Activated CD8-positive, alpha-beta T cell treated with anti-CD3 and anti-CD28 coated beads, Interleukin-2, amount 10 ng/mL, durations not matched to agents 7 days and 5 days (primary cell): ENCODE data around the gene QSOX1. TPM values are rescaled to one million over a fixed set of nuclear protein-coding genes. Genes with fewer than 3 reads are reported as not detected.
"Not testable (repeated sequence)": the region's sequence is repeated elsewhere in the genome, so short reads cannot be mapped to it uniquely, and the experiment has no call there.

ENCODE experiments used
- ATAC-seq: fragments of 150-1000 bp; cut with Tn5 transposase; one replicate; pipeline ENCODE4 v1.10.0; 2021; ENCODE audit warnings: moderate library complexity
- CTCF ChIA-PET: fragments of 350-600 bp; sonication (Branson Sonifier 250); formaldehyde crosslinking; loops from one replicate; lab custom pipeline; 2021; ENCODE audit warnings: antibody characterized with exemption; lab: Charles Lee
- POLR2A ChIA-PET: fragments of 350-600 bp; sonication (Branson Sonifier 250); formaldehyde crosslinking; loops from one replicate; lab custom pipeline; 2021; ENCODE audit warnings: antibody characterized with exemption; lab: Charles Lee
- DNase-seq: peaks from one replicate; pipeline ENCODE4 v3.0.0-alpha.2; 2020
- H3K27ac Mint-ChIP-seq: one replicate; pipeline ENCODE4 v1.8.0; 2021; ENCODE audit warnings: mild to moderate bottlenecking, mixed read lengths
- H3K27me3 Mint-ChIP-seq: one replicate; pipeline ENCODE4 v1.8.0; 2021; ENCODE audit warnings: low read depth, mixed read lengths
- H3K36me3 Mint-ChIP-seq: one replicate; pipeline ENCODE4 v1.8.0; 2021; ENCODE audit warnings: low read depth, mixed read lengths
- H3K4me1 Mint-ChIP-seq: one replicate; pipeline ENCODE4 v1.8.0; 2021; ENCODE audit warnings: low read depth, mixed read lengths
- H3K4me3 Mint-ChIP-seq: one replicate; pipeline ENCODE4 v1.8.0; 2021; ENCODE audit warnings: mild to moderate bottlenecking, mixed read lengths
- H3K9me3 Mint-ChIP-seq: one replicate; pipeline ENCODE4 v1.8.0; 2022; ENCODE audit warnings: mixed read lengths; ENCODE audit not compliant: insufficient read depth
- total RNA-seq, 2 experiments: library from RNA; stranded (reverse); gene quantifications; one replicate each; pipeline ENCODE4 v1.2.3, GENCODE V29; 2021

QSOX1 gene
- total RNA-seq, 2 experiments from 2014 or later, result 23.9 to 25.2 TPM

DNA sequence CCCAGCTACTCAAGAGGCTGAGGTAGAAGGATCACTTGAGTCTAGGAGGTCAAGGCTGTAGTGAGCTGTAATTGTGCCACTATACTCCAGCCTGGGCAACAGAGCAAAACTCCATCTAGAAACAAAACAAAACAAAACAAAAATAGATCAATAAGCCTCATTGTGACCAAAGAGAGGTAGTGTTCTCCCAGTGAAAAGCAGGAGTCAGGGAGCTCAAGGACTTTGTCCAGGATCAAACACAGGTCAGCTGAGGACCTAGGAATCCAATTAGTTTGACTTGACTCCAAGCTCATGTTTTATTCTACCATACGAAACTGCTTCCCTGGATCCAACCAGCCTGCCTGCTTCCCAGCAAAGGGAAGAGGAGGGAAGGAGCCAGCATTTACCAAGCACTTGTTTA lies 21.5 kb upstream of the QSOX1 start:
- ATAC-seq (no peak), DNase-seq (no peak)
- ChIA-PET POLR2A (no interaction called here), CTCF (no interaction called here)
- Mint-ChIP-seq H3K9me3 (no peaks in the 10 kb centered on the region), H3K27me3 (peaks cover 25% of the 10 kb centered on the region), H3K4me1 (peaks cover 7% of the 10 kb centered on the region), H3K4me3 (no peak overlapping the region), H3K27ac (no peak overlapping the region), H3K36me3 (no peaks in the 10 kb centered on the region)

DNA sequence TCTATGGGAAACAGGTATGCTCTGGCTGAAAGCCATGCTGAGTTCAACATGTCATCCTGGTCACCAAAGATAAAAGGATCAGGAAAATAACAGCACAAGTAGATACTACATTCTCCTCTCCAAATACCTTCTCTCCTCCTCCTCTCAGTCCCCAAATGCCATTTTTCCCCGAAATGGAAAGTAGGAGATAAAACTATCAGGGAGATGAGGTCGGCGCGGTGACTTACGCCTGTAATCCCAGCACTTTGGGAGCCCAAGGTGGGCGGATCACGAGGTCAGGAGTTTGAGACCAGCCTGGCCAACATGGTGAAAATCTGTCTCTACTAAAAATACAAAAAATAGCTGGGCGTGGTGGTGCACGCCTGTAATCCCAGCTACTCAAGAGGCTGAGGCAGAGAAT lies 21.0 kb upstream of the QSOX1 start:
- H3K27ac Mint-ChIP-seq, H3K4me1 Mint-ChIP-seq, CTCF ChIA-PET, DNase-seq, H3K9me3 Mint-ChIP-seq, POLR2A ChIA-PET, H3K4me3 Mint-ChIP-seq, ATAC-seq, H3K36me3 Mint-ChIP-seq: not testable (repeated sequence)
- peaks cover 27% of the 10 kb centered on the region for H3K27me3 Mint-ChIP-seq

DNA sequence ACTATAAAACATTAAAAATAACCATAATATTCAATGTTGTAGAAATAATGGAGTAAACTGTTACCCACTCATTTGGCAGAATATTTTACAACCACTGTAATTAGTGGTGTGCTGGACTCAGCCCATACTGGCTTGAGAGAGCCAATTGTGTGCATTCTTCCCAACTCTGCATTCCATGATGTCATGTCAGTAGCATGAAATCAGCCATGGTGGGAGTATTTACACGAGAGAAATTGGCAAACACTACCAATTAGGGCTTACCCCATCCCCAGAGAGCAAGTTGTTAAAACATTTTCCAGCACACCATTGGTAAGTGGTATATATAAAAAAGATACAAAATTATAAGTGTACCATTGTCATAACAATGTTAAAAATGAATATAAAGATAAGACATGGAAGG lies 19.1 kb upstream of the QSOX1 start:
- Mint-ChIP-seq H3K9me3 (no peaks in the 10 kb centered on the region), H3K36me3 (no peaks in the 10 kb centered on the region), H3K27ac (no peak overlapping the region), H3K4me3 (no peak overlapping the region), H3K27me3 (peaks cover 27% of the 10 kb centered on the region), H3K4me1 (peaks cover 7% of the 10 kb centered on the region)
- POLR2A ChIA-PET, result no interaction called here
- CTCF ChIA-PET, result interaction anchor here (1.2 kb wide), 1 partner anchor 43 kb away, joined by 4 read pairs; no protein-coding TSS in a partner anchor
- ATAC-seq (no peak), DNase-seq (no peak)

DNA sequence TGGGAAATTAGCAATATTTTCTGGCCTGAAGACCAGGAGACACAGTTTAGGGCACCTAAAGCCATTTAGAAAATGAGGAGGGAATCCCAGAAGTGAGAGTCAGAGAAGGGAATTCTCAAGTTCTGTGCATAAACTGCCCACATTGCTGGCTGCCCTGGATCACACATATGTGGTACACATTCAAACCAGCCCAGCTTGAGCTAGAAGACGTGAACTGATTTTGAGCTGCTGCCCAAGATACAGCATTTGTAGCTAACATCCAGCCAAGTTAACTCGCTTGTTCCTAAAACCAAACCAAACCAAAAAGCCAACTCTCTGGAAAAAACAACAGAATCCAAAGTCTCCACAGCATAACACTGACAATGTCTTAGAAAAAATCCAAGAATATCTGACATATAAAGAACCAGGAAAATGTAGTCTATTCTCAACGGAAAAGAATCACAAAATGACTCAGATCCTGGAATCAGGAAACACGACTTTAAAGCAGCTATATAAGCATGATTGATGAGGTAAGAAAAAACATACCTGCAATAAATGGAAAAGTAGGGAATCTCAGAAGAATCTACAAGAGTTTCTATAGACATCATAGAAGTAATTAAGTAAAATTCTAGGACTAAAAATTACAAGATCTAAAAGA lies 18.2 kb upstream of the QSOX1 start:
- Mint-ChIP-seq H3K27ac (no peak overlapping the region), H3K36me3 (no peaks in the 10 kb centered on the region), H3K4me1 (peaks cover 5% of the 10 kb centered on the region), H3K27me3 (peaks cover 29% of the 10 kb centered on the region), H3K9me3 (no peaks in the 10 kb centered on the region), H3K4me3 (no peak overlapping the region)
- POLR2A ChIA-PET, result no interaction called here
- CTCF ChIA-PET, result interaction anchor here (1.2 to 1.5 kb wide), 2 partner anchors 42 to 43 kb away, joined by 3 to 4 read pairs; no protein-coding TSS in a partner anchor
- DNase-seq (no peak), ATAC-seq (no peak)

DNA sequence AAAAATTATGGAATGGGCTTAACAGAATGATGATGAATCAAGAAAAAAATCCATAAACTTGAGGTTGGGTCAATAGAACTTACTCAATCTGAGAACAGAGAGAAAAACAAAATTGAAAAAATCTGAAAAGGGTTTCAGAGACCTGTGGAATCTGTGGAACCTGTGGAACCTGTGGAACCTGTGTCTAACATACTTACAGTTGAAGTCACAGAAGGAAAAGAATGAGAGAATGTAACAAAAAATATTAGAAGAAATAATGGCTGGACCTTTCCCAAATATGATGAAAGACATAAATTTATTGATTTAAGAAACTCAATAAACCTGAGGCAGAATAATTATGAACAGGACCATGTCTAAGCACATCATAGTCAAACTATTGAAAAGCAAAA lies 17.7 kb upstream of the QSOX1 start:
- Mint-ChIP-seq H3K4me1 (no peaks in the 10 kb centered on the region), H3K27ac (no peak overlapping the region), H3K27me3 (peaks cover 26% of the 10 kb centered on the region), H3K36me3 (no peaks in the 10 kb centered on the region), H3K9me3 (no peaks in the 10 kb centered on the region), H3K4me3 (no peak overlapping the region)
- ChIA-PET CTCF (interaction anchor here (1.5 kb wide), 1 partner anchor 42 kb away, joined by 3 read pairs; no protein-coding TSS in a partner anchor), POLR2A (no interaction called here)
- ATAC-seq (no peak), DNase-seq (no peak)

DNA sequence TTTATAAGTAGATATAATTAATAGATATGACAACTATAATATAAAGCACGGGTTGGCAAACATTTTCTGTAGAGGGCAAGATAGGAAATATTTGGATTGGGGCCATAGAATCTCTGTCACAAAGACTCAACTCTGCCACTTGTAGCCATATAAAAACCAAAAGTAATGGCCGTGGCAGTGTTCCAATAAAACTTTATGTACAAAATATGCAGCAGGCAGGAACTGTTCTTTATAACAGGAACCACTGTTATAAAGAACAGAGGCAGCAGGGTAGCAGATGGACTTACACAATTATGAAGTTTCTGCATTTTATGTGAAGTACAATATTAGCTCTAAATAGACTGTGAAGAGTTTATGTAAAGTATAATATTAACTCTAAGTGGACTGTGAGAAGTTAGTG lies 16.9 kb upstream of the QSOX1 start:
- ChIA-PET CTCF (interaction anchor here (1.5 kb wide), 1 partner anchor 42 kb away, joined by 3 read pairs; no protein-coding TSS in a partner anchor), POLR2A (interaction anchor here (1.0 kb wide), 1 partner anchor 16 kb away, joined by 3 read pairs; the partner anchor contains the start of gene QSOX1)
- no peak for ATAC-seq
- H3K4me3 Mint-ChIP-seq, result no peak overlapping the region
- no peaks in the 10 kb centered on the region for H3K36me3 Mint-ChIP-seq
- H3K9me3 Mint-ChIP-seq, result no peaks in the 10 kb centered on the region
- H3K4me1 Mint-ChIP-seq, result no peaks in the 10 kb centered on the region
- no peak for DNase-seq
- H3K27ac Mint-ChIP-seq, result no peak overlapping the region
- peaks cover 32% of the 10 kb centered on the region for H3K27me3 Mint-ChIP-seq

DNA sequence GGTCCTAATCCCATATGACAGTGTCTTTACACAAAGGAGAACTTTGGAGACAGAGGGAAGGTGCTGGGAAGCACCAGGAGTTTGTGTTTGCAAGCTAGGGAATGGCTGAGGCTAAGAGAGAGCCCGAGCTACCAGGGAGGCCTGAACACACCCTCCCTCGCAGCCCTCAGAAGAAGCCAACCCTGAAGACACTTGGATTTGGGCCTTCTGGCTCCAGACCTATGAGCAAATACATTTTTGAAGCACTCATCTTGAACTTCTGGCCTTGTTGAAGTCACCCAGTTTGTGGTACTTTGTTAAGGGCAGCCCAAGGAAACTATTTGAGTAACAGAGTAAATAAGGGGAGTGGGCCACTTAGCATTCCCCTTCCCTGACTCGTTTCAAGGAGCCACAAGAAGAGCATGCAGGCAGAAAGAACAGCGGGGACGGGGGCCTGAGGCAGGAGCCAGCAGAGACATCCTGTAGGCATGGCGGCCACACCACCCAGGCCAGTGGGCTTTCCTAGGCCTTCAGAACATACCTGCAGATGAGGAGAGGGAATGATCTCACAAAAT lies 13.2 kb upstream of the QSOX1 start:
- ChIA-PET POLR2A (no interaction called here), CTCF (no interaction called here)
- ATAC-seq, result no peak
- H3K27me3 Mint-ChIP-seq, result peaks cover 32% of the 10 kb centered on the region
- DNase-seq, result no peak
- H3K27ac Mint-ChIP-seq, result no peak overlapping the region
- no peaks in the 10 kb centered on the region for H3K9me3 Mint-ChIP-seq
- no peaks in the 10 kb centered on the region for H3K36me3 Mint-ChIP-seq
- H3K4me1 Mint-ChIP-seq, result no peaks in the 10 kb centered on the region
- no peak overlapping the region for H3K4me3 Mint-ChIP-seq

DNA sequence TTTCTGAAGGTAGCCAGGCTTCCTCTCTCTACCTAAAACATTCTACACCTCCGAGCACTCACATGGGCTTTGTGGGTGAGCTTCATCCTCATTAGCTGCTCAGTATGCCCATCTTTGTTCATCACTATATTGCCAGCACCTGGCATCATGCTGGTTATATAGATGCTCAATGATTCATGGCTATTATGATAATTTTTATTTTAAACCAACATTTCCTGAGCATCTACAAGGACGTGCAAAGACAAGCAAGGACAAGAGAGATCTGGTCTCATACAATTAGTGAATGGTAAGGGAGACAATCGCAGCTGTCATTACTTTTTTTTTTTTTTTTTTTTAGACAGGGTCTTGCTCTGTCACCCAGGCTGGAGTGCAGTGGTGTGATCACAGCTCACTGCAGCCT lies 11.3 kb upstream of the QSOX1 start:
- no peaks in the 10 kb centered on the region for H3K4me1 Mint-ChIP-seq
- ATAC-seq (no peak), DNase-seq (no peak)
- H3K27me3 Mint-ChIP-seq, result peaks cover 21% of the 10 kb centered on the region
- POLR2A ChIA-PET, result interaction anchor here (0.9 kb wide), 1 partner anchor 10 kb away, joined by 3 read pairs; no protein-coding TSS in a partner anchor
- H3K27ac Mint-ChIP-seq, result no peak overlapping the region
- H3K9me3 Mint-ChIP-seq, result no peaks in the 10 kb centered on the region
- no peak overlapping the region for H3K4me3 Mint-ChIP-seq
- H3K36me3 Mint-ChIP-seq, result no peaks in the 10 kb centered on the region
- CTCF ChIA-PET, result no interaction called here

DNA sequence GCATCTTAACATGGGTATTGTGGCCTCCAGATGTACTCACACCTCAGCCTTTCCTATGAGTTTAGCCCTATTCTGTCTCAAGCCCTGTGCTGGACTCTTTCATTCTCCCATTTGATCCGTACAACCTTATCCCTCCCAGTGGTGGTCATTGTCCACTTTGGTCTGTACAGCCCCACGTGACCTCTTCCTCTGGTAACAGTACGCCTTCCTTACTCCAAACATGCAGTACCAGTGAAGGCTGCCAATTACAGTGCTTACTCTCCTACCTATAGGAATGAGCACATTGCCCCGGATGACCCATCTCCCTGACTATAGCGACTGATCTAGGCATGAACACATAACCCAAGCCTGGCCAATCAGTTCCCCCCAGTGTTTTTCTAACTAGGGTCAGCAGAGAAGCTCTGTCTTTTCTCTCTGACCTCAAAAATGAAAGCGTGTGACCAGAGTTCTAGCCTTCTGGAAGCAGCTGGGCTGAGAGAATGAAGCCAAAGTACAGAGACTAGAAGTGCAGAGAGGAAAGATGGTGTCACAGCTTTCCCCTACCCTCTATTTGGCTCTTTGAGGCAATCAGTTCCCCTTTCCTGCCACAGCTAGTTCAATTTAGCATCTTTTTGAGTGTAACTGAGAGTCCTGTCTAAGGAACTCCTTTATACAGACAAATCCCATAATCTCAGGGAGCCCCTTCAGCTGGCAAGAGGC lies 9.9 kb upstream of the QSOX1 start:
- no peaks in the 10 kb centered on the region for H3K4me1 Mint-ChIP-seq
- no peak overlapping the region for H3K27ac Mint-ChIP-seq
- ChIA-PET CTCF (interaction anchor here (1.0 kb wide), 1 partner anchor 34 kb away, joined by 3 read pairs; no protein-coding TSS in a partner anchor), POLR2A (interaction anchor here (0.9 kb wide), 1 partner anchor 9 kb away, joined by 4 read pairs; no protein-coding TSS in a partner anchor)
- H3K27me3 Mint-ChIP-seq, result peaks cover 20% of the 10 kb centered on the region
- ATAC-seq, result no peak
- H3K9me3 Mint-ChIP-seq, result no peaks in the 10 kb centered on the region
- no peaks in the 10 kb centered on the region for H3K36me3 Mint-ChIP-seq
- no peak overlapping the region for H3K4me3 Mint-ChIP-seq
- DNase-seq, result no peak

DNA sequence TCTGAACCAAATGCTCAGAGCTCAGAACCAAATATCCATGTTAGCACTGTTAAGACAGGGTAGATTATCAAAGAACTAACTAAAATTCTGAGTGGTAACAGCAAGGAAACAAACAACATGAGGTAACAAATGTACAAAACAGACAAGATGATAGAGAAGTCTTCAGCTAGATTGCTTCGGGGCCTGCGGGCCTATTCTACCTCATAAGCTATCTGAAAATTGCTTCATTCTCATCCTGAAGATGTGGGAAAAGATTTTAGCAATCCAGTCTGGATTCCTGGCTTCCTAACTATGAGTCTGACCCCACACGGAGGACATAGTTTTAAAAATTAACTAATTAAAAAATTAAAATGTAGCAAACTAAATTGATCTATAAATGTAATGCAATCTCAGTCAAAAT lies 9.2 kb upstream of the QSOX1 start:
- Mint-ChIP-seq H3K4me1 (no peaks in the 10 kb centered on the region), H3K27me3 (peaks cover 20% of the 10 kb centered on the region), H3K27ac (no peak overlapping the region), H3K4me3 (no peak overlapping the region), H3K36me3 (no peaks in the 10 kb centered on the region), H3K9me3 (no peaks in the 10 kb centered on the region)
- DNase-seq, result no peak
- no peak for ATAC-seq
- POLR2A ChIA-PET, result interaction anchor here (0.9 to 1.3 kb wide), 2 partner anchors 8 to 9 kb away, joined by 4 read pairs; partner anchors contain the start of gene QSOX1
- CTCF ChIA-PET, result interaction anchor here (1.0 kb wide), 1 partner anchor 33 kb away, joined by 3 read pairs; no protein-coding TSS in a partner anchor

DNA sequence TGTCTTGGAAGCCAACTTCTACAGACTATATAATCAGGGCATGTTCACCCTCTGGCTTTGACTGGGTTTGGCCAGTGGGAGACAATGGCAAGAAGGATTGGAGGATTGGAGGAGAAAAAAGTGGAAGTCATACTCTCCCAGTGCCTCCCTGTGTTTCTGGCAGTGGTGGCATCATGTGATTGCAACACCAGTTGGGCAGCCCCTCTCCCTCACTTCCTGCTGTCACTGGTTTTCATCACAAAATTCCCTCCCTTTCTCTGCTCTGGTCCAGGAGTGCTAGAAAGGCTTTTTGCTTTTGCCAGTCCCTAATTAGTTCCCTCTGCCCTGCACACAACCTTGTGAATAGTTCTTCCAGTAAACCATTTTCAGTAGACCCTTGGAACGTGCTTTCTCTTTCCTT lies 3.7 kb upstream of the QSOX1 start:
- ChIA-PET POLR2A (no interaction called here), CTCF (no interaction called here)
- H3K27me3 Mint-ChIP-seq, result no peaks in the 10 kb centered on the region
- no peak overlapping the region for H3K4me3 Mint-ChIP-seq
- H3K36me3 Mint-ChIP-seq, result no peaks in the 10 kb centered on the region
- DNase-seq, result no peak
- ATAC-seq, result no peak
- H3K27ac Mint-ChIP-seq, result no peak overlapping the region
- no peaks in the 10 kb centered on the region for H3K9me3 Mint-ChIP-seq
- peaks cover 25% of the 10 kb centered on the region for H3K4me1 Mint-ChIP-seq

DNA sequence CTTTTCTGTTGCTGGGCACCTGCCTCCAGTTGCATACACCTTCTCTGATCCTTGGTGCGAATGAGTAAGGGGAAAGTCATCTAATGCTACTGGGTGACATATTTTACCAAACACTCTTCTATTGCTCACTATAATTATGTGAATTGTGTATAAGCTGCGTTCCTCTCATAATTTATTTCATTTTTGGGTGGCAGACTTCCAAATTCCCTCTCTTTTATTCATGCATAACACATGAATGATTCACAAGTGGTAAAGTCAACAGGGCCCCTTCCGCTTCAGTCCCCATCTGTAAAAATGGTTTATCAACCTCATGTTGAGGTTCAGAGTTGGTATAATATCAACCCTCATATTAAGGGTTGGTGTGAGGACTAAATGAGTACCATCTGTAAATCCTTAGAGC lies 3.2 kb upstream of the QSOX1 start:
- no peak for ATAC-seq

More for the DNA sequence above, 3.2 kb upstream of the QSOX1 start:
- ChIA-PET POLR2A (no interaction called here), CTCF (no interaction called here)
- Mint-ChIP-seq H3K4me1 (peaks cover 30% of the 10 kb centered on the region), H3K27me3 (no peaks in the 10 kb centered on the region), H3K27ac (no peak overlapping the region), H3K9me3 (no peaks in the 10 kb centered on the region), H3K36me3 (no peaks in the 10 kb centered on the region), H3K4me3 (no peak overlapping the region)
- DNase-seq, result no peak
